ENCODE data around the gene HIBCH. TPM values are rescaled to one million over a fixed set of nuclear protein-coding genes. Genes with fewer than 3 reads are reported as not detected.

HIBCH gene
- total and polyA plus RNA-seq, 9 of the 15 experiments (the other 6 are each of a cell fraction or from before 2014, with no cell fraction given), result 17.0 to 65.4 (median 28.3) TPM

DNA sequence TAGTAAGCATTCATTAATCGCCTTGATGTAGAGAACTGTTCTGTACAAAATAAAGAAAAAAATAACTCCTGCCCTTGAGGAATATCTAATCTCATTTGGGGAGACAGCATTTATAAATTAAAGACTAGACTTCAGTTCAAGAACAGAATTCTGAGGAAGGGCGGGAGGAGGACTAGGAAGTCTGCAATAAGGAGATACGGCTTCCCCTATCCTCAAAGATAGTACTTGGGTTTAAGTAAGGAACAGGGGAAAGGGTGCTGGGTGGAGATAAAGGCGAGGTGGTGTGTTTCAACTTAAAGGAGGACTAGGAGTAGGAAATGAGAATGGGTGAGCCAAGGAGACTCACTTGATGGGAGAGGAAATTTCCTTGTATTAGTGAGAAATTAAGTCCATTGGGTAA lies 135.2 kb downstream of the HIBCH start (continued):
- TF ChIP-seq, protein P1, sequence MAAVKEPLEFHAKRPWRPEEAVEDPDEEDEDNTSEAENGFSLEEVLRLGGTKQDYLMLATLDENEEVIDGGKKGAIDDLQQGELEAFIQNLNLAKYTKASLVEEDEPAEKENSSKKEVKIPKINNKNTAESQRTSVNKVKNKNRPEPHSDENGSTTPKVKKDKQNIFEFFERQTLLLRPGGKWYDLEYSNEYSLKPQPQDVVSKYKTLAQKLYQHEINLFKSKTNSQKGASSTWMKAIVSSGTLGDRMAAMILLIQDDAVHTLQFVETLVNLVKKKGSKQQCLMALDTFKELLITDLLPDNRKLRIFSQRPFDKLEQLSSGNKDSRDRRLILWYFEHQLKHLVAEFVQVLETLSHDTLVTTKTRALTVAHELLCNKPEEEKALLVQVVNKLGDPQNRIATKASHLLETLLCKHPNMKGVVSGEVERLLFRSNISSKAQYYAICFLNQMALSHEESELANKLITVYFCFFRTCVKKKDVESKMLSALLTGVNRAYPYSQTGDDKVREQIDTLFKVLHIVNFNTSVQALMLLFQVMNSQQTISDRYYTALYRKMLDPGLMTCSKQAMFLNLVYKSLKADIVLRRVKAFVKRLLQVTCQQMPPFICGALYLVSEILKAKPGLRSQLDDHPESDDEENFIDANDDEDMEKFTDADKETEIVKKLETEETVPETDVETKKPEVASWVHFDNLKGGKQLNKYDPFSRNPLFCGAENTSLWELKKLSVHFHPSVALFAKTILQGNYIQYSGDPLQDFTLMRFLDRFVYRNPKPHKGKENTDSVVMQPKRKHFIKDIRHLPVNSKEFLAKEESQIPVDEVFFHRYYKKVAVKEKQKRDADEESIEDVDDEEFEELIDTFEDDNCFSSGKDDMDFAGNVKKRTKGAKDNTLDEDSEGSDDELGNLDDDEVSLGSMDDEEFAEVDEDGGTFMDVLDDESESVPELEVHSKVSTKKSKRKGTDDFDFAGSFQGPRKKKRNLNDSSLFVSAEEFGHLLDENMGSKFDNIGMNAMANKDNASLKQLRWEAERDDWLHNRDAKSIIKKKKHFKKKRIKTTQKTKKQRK (IDR thresholded peaks at IDR 0.05; ENCODE audit: borderline replicate concordance, low read depth, low read length), result no peak
- no peak for TF ChIP-seq NR1H2 (CRISPR knock-in tag; IDR thresholded peaks at IDR 0.05)
- peak; percentile 95 for TF ChIP-seq PML (IDR thresholded peaks at IDR 0.05; ENCODE audit: low read length)
- peak in 1 of 3 experiments; percentile 41; a peak in 1 of 6 replicates for TF ChIP-seq ZBTB11 (CRISPR knock-in tag; IDR thresholded peaks at IDR 0.05)
- peak in 1 of 2 experiments; percentile 30; a peak in 1 of 4 replicates for TF ChIP-seq TEAD1 (CRISPR knock-in tag; IDR thresholded peaks at IDR 0.05)
- TF ChIP-seq ZNF121 (CRISPR knock-in tag; conservative IDR thresholded peaks at IDR 0.05), result no peak
- TF ChIP-seq, protein P2, sequence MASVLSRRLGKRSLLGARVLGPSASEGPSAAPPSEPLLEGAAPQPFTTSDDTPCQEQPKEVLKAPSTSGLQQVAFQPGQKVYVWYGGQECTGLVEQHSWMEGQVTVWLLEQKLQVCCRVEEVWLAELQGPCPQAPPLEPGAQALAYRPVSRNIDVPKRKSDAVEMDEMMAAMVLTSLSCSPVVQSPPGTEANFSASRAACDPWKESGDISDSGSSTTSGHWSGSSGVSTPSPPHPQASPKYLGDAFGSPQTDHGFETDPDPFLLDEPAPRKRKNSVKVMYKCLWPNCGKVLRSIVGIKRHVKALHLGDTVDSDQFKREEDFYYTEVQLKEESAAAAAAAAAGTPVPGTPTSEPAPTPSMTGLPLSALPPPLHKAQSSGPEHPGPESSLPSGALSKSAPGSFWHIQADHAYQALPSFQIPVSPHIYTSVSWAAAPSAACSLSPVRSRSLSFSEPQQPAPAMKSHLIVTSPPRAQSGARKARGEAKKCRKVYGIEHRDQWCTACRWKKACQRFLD (CRISPR knock-in tag; IDR thresholded peaks at IDR 0.05), result peak; percentile 62; the same call in 1 of the 2 replicates
- no peak for TF ChIP-seq PCBP1 (IDR thresholded peaks at IDR 0.05; ENCODE audit: low read depth, low read length, poor library complexity, severe bottlenecking)
- no peak for TF ChIP-seq POLR3A (IDR thresholded peaks at IDR 0.05; ENCODE audit: borderline replicate concordance, extremely low read depth, insufficient read depth, insufficient read length)
- TF ChIP-seq, protein P3, sequence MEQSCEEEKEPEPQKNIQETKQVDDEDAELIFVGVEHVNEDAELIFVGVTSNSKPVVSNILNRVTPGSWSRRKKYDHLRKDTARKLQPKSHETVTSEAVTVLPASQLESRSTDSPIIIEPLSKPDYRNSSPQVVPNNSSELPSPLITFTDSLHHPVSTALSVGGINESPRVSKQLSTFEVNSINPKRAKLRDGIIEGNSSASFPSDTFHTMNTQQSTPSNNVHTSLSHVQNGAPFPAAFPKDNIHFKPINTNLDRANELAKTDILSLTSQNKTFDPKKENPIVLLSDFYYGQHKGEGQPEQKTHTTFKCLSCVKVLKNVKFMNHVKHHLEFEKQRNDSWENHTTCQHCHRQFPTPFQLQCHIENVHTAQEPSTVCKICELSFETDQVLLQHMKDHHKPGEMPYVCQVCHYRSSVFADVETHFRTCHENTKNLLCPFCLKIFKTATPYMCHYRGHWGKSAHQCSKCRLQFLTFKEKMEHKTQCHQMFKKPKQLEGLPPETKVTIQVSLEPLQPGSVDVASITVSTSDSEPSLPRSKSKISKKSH (CRISPR knock-in tag; IDR thresholded peaks at IDR 0.05), result no peak
- TF ChIP-seq ZNF165 (CRISPR knock-in tag; IDR thresholded peaks at IDR 0.05; ENCODE audit: borderline replicate concordance), result no peak
- no peak for TF ChIP-seq KLF6 (CRISPR knock-in tag; IDR thresholded peaks at IDR 0.05; ENCODE audit: borderline replicate concordance)
- TF ChIP-seq, protein P4, sequence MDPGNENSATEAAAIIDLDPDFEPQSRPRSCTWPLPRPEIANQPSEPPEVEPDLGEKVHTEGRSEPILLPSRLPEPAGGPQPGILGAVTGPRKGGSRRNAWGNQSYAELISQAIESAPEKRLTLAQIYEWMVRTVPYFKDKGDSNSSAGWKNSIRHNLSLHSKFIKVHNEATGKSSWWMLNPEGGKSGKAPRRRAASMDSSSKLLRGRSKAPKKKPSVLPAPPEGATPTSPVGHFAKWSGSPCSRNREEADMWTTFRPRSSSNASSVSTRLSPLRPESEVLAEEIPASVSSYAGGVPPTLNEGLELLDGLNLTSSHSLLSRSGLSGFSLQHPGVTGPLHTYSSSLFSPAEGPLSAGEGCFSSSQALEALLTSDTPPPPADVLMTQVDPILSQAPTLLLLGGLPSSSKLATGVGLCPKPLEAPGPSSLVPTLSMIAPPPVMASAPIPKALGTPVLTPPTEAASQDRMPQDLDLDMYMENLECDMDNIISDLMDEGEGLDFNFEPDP (CRISPR knock-in tag; IDR thresholded peaks at IDR 0.05), result no peak
- peak; percentile 53; the same call in 1 of the 2 replicates for TF ChIP-seq MTA1 (IDR thresholded peaks at IDR 0.05; ENCODE audit: borderline replicate concordance)
- no peak for TF ChIP-seq HDGF (IDR thresholded peaks at IDR 0.05)
- no peak for TF ChIP-seq GABPA (tag; conservative IDR thresholded peaks at IDR 0.05; ENCODE audit: low read depth)

Data from K562 (cell line).